ENCODE data around the gene TTLL11. TPM values are rescaled to one million over a fixed set of nuclear protein-coding genes. Genes with fewer than 3 reads are reported as not detected.

The TTLL11 gene
- polyA plus RNA-seq, 1 donor (not counting 4 experiments of a cell fraction or from before 2014, with no cell fraction given) = 8.0 TPM

DNA sequence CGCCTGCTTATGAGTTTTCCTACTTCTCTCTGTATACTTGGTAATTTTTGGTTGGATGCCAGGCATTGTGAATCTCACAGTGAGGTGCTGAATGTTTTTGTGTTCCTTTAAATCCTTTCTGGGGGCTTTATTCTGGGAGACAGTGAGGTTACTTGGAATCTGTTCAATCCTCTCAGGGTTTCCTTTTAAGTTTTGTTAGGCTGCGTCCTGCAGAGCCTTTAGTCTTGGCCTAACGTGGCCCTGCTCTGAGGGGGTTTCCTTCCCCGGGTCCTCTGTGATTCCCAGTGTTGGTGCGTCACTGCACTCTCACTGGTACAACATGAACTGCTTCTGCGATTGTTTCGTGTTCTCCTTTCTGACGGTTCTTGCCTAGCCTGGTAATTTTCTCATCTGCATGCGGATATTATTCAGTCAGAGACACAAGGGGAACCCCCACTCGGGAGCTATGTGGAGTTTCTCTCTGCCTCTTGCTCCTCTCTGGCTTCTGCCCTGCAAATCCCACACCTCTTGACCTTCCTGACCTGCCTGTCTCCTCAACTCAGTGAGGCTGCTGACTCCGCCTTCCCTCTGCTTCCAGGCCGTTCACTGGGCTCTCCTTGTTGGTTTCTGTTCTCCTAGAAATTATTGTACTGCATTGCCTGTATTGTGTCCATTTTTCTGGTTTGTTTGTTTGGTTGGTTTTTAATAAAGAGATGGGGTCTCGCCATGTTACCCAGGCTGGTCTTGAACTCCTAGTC is 313.6 kb downstream of the TTLL11 start:
- no peak overlapping the region for H3K27ac ChIP-seq (ENCODE audit: control insufficient read depth, insufficient read depth, low read length)
- no peaks in the 10 kb centered on the region for H3K9me3 ChIP-seq (ENCODE audit: control insufficient read depth, low read depth, low read length)
- H3K9ac ChIP-seq (ENCODE audit: control insufficient read depth, extremely low read depth, insufficient read depth, low read length) = no peak overlapping the region
- H3K27me3 ChIP-seq (ENCODE audit: control insufficient read depth, extremely low read depth, insufficient read depth, low read length) = no peaks in the 10 kb centered on the region
- FAIRE-seq (no peak), DNase-seq (ENCODE audit: low read depth, low spot score) (no peak)
- no peak overlapping the region for H3K4me2 ChIP-seq (ENCODE audit: control insufficient read depth, extremely low read depth, insufficient read depth, low read depth, low read length)
- no peaks in the 10 kb centered on the region for H3K4me1 ChIP-seq (ENCODE audit: control insufficient read depth, extremely low read depth, insufficient read depth, low read length)
- H2AFZ ChIP-seq (ENCODE audit: control insufficient read depth, low read length) = no peak overlapping the region
- no peak overlapping the region for H3K4me3 ChIP-seq (ENCODE audit: control insufficient read depth in 2 of 3, extremely low read depth in 1 of 3, insufficient read depth in 2 of 3, low read depth in 1 of 3, low read length in 3 of 3)
- no peaks in the 10 kb centered on the region for H4K20me1 ChIP-seq (ENCODE audit: control insufficient read depth, extremely low read depth, insufficient read depth, low read length)
- dilution Hi-C loops (cut with MboI; ENCODE audit: extremely low pct_ligation_motif_present, low sequenced_read_pairs) = no loop called here
- H3K36me3 ChIP-seq (ENCODE audit: control insufficient read depth in 2 of 2, extremely low read depth in 1 of 2, insufficient read depth in 2 of 2, low read length in 2 of 2) = peaks cover 33 to 63% of the 10 kb centered on the region in 2 experiments
- H3K9me1 ChIP-seq (ENCODE audit: control insufficient read depth, extremely low read depth, insufficient read depth, low read length) = no peaks in the 10 kb centered on the region
- TF ChIP-seq EZH2 (IDR thresholded peaks at IDR 0.05; ENCODE audit: low read length) = no peak
- TF ChIP-seq, protein P1, sequence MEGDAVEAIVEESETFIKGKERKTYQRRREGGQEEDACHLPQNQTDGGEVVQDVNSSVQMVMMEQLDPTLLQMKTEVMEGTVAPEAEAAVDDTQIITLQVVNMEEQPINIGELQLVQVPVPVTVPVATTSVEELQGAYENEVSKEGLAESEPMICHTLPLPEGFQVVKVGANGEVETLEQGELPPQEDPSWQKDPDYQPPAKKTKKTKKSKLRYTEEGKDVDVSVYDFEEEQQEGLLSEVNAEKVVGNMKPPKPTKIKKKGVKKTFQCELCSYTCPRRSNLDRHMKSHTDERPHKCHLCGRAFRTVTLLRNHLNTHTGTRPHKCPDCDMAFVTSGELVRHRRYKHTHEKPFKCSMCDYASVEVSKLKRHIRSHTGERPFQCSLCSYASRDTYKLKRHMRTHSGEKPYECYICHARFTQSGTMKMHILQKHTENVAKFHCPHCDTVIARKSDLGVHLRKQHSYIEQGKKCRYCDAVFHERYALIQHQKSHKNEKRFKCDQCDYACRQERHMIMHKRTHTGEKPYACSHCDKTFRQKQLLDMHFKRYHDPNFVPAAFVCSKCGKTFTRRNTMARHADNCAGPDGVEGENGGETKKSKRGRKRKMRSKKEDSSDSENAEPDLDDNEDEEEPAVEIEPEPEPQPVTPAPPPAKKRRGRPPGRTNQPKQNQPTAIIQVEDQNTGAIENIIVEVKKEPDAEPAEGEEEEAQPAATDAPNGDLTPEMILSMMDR (optimal IDR thresholded peaks at IDR 0.05 in 1 of 3, IDR thresholded peaks at IDR 0.05 in 1 of 3, conservative IDR thresholded peaks at IDR 0.05 in 1 of 3; ENCODE audit: extremely low read depth in 1 of 3, insufficient read depth in 2 of 3, low read length in 3 of 3) = no peak
- peaks cover 2% of the 10 kb centered on the region for H3K79me2 ChIP-seq (ENCODE audit: control insufficient read depth, insufficient read depth, low read length)

DNA sequence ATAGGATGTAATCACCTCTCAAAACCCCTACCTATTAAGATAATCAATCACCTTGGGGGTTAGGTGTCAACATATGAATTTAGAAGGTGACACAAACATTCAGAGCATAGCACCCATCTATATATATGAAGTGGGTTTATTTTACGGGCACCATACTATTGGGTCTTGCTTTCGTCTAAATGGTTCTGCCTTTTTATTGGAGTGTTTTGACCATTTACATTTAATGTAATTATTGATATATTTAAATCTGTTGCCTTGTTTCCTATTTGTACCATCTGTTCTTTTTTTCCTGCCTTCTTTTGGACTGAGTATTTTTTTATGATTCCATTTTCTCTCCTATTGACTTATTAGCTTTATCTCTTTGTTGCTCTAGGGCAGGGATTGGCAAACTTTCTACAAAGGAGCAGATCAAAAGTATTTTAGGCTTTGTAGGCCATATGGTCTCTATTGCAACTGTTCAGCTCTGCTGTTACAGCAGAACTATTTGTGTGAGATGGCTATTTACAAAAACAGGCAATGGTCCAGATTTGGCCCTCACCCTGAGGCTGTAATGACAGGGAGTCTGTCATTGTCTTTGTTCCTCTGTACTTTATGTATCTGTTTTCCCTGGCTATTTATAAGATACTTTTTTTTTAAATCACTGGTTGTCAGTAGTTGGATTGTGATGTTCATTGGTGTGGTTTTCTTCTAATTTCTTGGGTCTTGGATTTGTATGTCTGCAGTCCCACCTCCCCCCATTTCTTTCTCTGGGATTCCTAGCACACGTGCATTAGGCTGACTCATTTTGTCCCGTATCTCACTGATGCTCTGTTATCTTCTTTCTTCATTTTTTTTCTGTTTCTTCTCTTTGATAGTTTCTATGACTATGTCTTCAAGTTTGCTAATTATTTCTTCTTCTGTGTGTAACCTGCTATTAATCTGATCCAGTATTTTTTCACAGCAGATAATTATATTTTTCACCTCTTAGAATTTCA is 314.6 kb downstream of the TTLL11 start:
- no peak overlapping the region for H2AFZ ChIP-seq (ENCODE audit: control insufficient read depth, low read length)
- no peak overlapping the region for H3K4me2 ChIP-seq (ENCODE audit: control insufficient read depth, extremely low read depth, insufficient read depth, low read depth, low read length)
- TF ChIP-seq, protein P1 (optimal IDR thresholded peaks at IDR 0.05 in 1 of 3, IDR thresholded peaks at IDR 0.05 in 1 of 3, conservative IDR thresholded peaks at IDR 0.05 in 1 of 3; ENCODE audit: extremely low read depth in 1 of 3, insufficient read depth in 2 of 3, low read length in 3 of 3) = no peak
- TF ChIP-seq EZH2 (IDR thresholded peaks at IDR 0.05; ENCODE audit: low read length) = no peak
- no peaks in the 10 kb centered on the region for H4K20me1 ChIP-seq (ENCODE audit: control insufficient read depth, extremely low read depth, insufficient read depth, low read length)
- DNase-seq (ENCODE audit: low read depth, low spot score) (no peak), FAIRE-seq (peak; percentile 5)
- peaks cover 30 to 65% of the 10 kb centered on the region in 2 experiments for H3K36me3 ChIP-seq (ENCODE audit: control insufficient read depth in 2 of 2, extremely low read depth in 1 of 2, insufficient read depth in 2 of 2, low read length in 2 of 2)
- H3K9me1 ChIP-seq (ENCODE audit: control insufficient read depth, extremely low read depth, insufficient read depth, low read length) = no peaks in the 10 kb centered on the region
- no peaks in the 10 kb centered on the region for H3K27me3 ChIP-seq (ENCODE audit: control insufficient read depth, extremely low read depth, insufficient read depth, low read length)
- dilution Hi-C loops (cut with MboI; ENCODE audit: extremely low pct_ligation_motif_present, low sequenced_read_pairs) = no loop called here
- peaks cover 2% of the 10 kb centered on the region for H3K79me2 ChIP-seq (ENCODE audit: control insufficient read depth, insufficient read depth, low read length)
- H3K9me3 ChIP-seq (ENCODE audit: control insufficient read depth, low read depth, low read length) = no peaks in the 10 kb centered on the region
- H3K27ac ChIP-seq (ENCODE audit: control insufficient read depth, insufficient read depth, low read length) = no peak overlapping the region
- H3K9ac ChIP-seq (ENCODE audit: control insufficient read depth, extremely low read depth, insufficient read depth, low read length) = no peak overlapping the region
- no peak overlapping the region for H3K4me3 ChIP-seq (ENCODE audit: control insufficient read depth in 2 of 3, extremely low read depth in 1 of 3, insufficient read depth in 2 of 3, low read depth in 1 of 3, low read length in 3 of 3)
- no peaks in the 10 kb centered on the region for H3K4me1 ChIP-seq (ENCODE audit: control insufficient read depth, extremely low read depth, insufficient read depth, low read length)

Data from keratinocyte (primary cell).